Trophoblast cell (in vitro differentiated cells and primary cell): ENCODE measurements around the gene WDR46.

ENCODE experiments used
- DNase-seq, 2 donors: peaks; one replicate each; pipeline ENCODE4 v3.0.0-alpha.2; 2016
- H2AFZ ChIP-seq: 2 replicates; pipeline ENCODE4 v1.6.1; 2013; ENCODE audit warnings: low read length, moderate library complexity, mild to moderate bottlenecking; ENCODE audit not compliant: insufficient read depth, poor library complexity
- H2AK5ac ChIP-seq: 2 replicates; pipeline ENCODE4 v1.6.1; 2013; ENCODE audit warnings: mild to moderate bottlenecking, low read length
- H2BK120ac ChIP-seq: 2 replicates; pipeline ENCODE4 v1.6.1; 2013; ENCODE audit warnings: low read length, mild to moderate bottlenecking, moderate library complexity; ENCODE audit not compliant: insufficient read depth, poor library complexity
- H2BK12ac ChIP-seq: 2 replicates; pipeline ENCODE4 v1.6.1; 2013; ENCODE audit warnings: mild to moderate bottlenecking, low read length, moderate library complexity
- H2BK5ac ChIP-seq: 2 replicates; pipeline ENCODE4 v1.6.1; 2013; ENCODE audit warnings: low read length, low read depth, moderate library complexity, mild to moderate bottlenecking; ENCODE audit not compliant: poor library complexity
- H3K14ac ChIP-seq: 2 replicates; pipeline ENCODE4 v1.6.1; 2013; ENCODE audit warnings: mild to moderate bottlenecking, low read length
- H3K18ac ChIP-seq: 2 replicates; pipeline ENCODE4 v1.6.1; 2013; ENCODE audit warnings: mild to moderate bottlenecking, low read length
- H3K23ac ChIP-seq: 2 replicates; pipeline ENCODE4 v1.6.1; 2013; ENCODE audit warnings: low read length
- H3K27ac ChIP-seq: 2 replicates; pipeline ENCODE4 v1.5.1; 2013; ENCODE audit warnings: low read depth, mild to moderate bottlenecking, inconsistent platforms, low read length, moderate library complexity
- H3K27me3 ChIP-seq: 2 replicates; pipeline ENCODE4 v1.6.1; 2013; ENCODE audit warnings: inconsistent platforms, mild to moderate bottlenecking, low read length, moderate library complexity; ENCODE audit not compliant: insufficient read depth
- H3K36me3 ChIP-seq, 2 experiments: 1 replicate in 1 of 2; 2 replicates in 1 of 2; pipeline ENCODE4 v1.6.1; 2013; ENCODE audit warnings: low read length in 2 of 2, mild to moderate bottlenecking in 2 of 2, moderate library complexity in 1 of 2; ENCODE audit not compliant: insufficient read depth in 2 of 2, control insufficient read depth in 1 of 2
- H3K4ac ChIP-seq: 2 replicates; pipeline ENCODE4 v1.6.1; 2013; ENCODE audit warnings: low read depth, mild to moderate bottlenecking, low read length, moderate library complexity
- H3K4me1 ChIP-seq, 2 experiments: 1 replicate in 1 of 2; 2 replicates in 1 of 2; pipeline ENCODE4 v1.6.1; 2013; ENCODE audit warnings: low read length in 2 of 2, mild to moderate bottlenecking in 2 of 2, moderate library complexity in 1 of 2; ENCODE audit not compliant: insufficient read depth in 2 of 2, control insufficient read depth in 1 of 2
- H3K4me2 ChIP-seq: 2 replicates; pipeline ENCODE4 v1.6.1; 2013; ENCODE audit warnings: inconsistent platforms, mild to moderate bottlenecking, low read length, moderate library complexity
- H3K4me3 ChIP-seq: 2 replicates; pipeline ENCODE4 v1.5.1; 2013; ENCODE audit warnings: mild to moderate bottlenecking, low read depth, low read length, inconsistent platforms
- H3K79me1 ChIP-seq: one replicate; pipeline ENCODE4 v1.6.1; 2013; ENCODE audit warnings: low read length
- H3K79me2 ChIP-seq: 2 replicates; pipeline ENCODE4 v1.6.1; 2013; ENCODE audit warnings: low read length, mild to moderate bottlenecking; ENCODE audit not compliant: control insufficient read depth, insufficient read depth, poor library complexity
- H3K9ac ChIP-seq: 2 replicates; pipeline ENCODE4 v1.6.1; 2013; ENCODE audit warnings: mild to moderate bottlenecking, low read length
- H3K9me3 ChIP-seq: 2 replicates; pipeline ENCODE4 v1.6.1; 2013; ENCODE audit warnings: low read depth, mild to moderate bottlenecking, control low read depth, inconsistent platforms, low read length; ENCODE audit not compliant: insufficient read depth
- H4K12ac ChIP-seq: 2 replicates; pipeline ENCODE4 v1.6.1; 2013; ENCODE audit warnings: low read depth, mild to moderate bottlenecking, low read length, moderate library complexity
- H4K8ac ChIP-seq: 2 replicates; pipeline ENCODE4 v1.6.1; 2013; ENCODE audit warnings: low read depth, mild to moderate bottlenecking, low read length, moderate library complexity
- H4K91ac ChIP-seq: one replicate; pipeline ENCODE4 v1.6.1; 2013; ENCODE audit warnings: low read depth, mild to moderate bottlenecking, low read length, moderate library complexity
- WGBS: extraction: QIAGEN DNeasy Blood & Tissue Kit; methylation state at CpG from one replicate; pipeline ENCODE4 v1.1.7; 2013; ENCODE audit warnings: missing lambda C conversion rate; ENCODE audit not compliant: insufficient read length, insufficient coverage; ENCODE audit errors: extremely low coverage; 5-methylcytosine and 5-hydroxymethylcytosine counted together

The WDR46 gene

GRCh38 chr6:33292996-33293682, 4.1 kb upstream of the WDR46 start:
- Histone ChIP-seq H3K27ac (no peak overlapping the region), H2AFZ (no peak overlapping the region), H2AK5ac (no peak overlapping the region), H3K27me3 (no peaks in the 10 kb centered on the region), H3K79me1 (peaks cover 16% of the 10 kb centered on the region), H3K18ac (no peak overlapping the region), H4K8ac (no peak overlapping the region), H3K4me2 (no peak overlapping the region), H3K36me3 (peaks cover 39 to 49% of the 10 kb centered on the region in 2 experiments), H3K4me3 (no peak overlapping the region), H4K91ac (no peak overlapping the region), H2BK120ac (no peak overlapping the region), H3K23ac (no peak overlapping the region), H3K4ac (no peak overlapping the region), H3K14ac (no peak overlapping the region), H3K9me3 (peaks cover 1% of the 10 kb centered on the region), H2BK5ac (no peak overlapping the region), H2BK12ac (no peak overlapping the region), H3K4me1 (peaks cover 15 to 26% of the 10 kb centered on the region in 2 experiments), H3K9ac (no peak overlapping the region), H4K12ac (no peak overlapping the region), H3K79me2 (peaks cover 19% of the 10 kb centered on the region)
- no peak for DNase-seq
- WGBS = no CpG with 5 or more reads among the region's 16 CpGs

GRCh38 chr6:33290459-33290858, 1.4 kb upstream of the WDR46 start:
- Histone ChIP-seq H3K4me2 (peak overlapping the region; percentile 92), H3K23ac (no peak overlapping the region), H3K4me3 (no peak overlapping the region), H3K14ac (no peak overlapping the region), H3K4me1 (peaks cover 10 to 16% of the 10 kb centered on the region in 2 experiments), H3K36me3 (peaks cover 46 to 56% of the 10 kb centered on the region in 2 experiments), H4K8ac (peak overlapping the region; percentile 1), H2BK12ac (no peak overlapping the region), H3K79me2 (peaks cover 8% of the 10 kb centered on the region), H3K9me3 (peaks cover 2% of the 10 kb centered on the region), H2BK120ac (no peak overlapping the region), H3K18ac (no peak overlapping the region), H2AFZ (no peak overlapping the region), H3K9ac (peak overlapping the region; percentile 34), H3K27me3 (no peaks in the 10 kb centered on the region), H3K79me1 (peaks cover 6% of the 10 kb centered on the region), H4K91ac (no peak overlapping the region), H2BK5ac (no peak overlapping the region), H2AK5ac (no peak overlapping the region), H4K12ac (peak overlapping the region; percentile 6), H3K27ac (no peak overlapping the region), H3K4ac (peak overlapping the region; percentile 2)
- DNase-seq = no peak
- no CpG with 5 or more reads among the region's 7 CpGs for WGBS

GRCh38 chr6:33289784-33290315, 811 bp upstream of the WDR46 start:
- Histone ChIP-seq H3K9ac (peak overlapping the region; percentile 94), H2AFZ (peak overlapping the region; percentile 79)
- peak in 1 of 2 donors; percentile 30 for DNase-seq

GRCh38 chr6:33288141-33288920, 708 bp downstream of the WDR46 start:
- H2BK5ac ChIP-seq = no peak overlapping the region
- no peak overlapping the region for H4K12ac ChIP-seq
- peak overlapping the region; percentile 51 for H4K8ac ChIP-seq
- no CpG with 5 or more reads among the region's 21 CpGs for WGBS
- H2BK120ac ChIP-seq = no peak overlapping the region
- no peak for DNase-seq
- peak overlapping the region; percentile 92 for H3K4me2 ChIP-seq
- peaks cover 6% of the 10 kb centered on the region for H3K79me2 ChIP-seq
- peaks cover 6% of the 10 kb centered on the region for H3K79me1 ChIP-seq
- peak overlapping the region; percentile 38 for H3K18ac ChIP-seq
- H3K9ac ChIP-seq = peak overlapping the region; percentile 10
- H4K91ac ChIP-seq = peak overlapping the region; percentile 8
- H3K9me3 ChIP-seq = peaks cover 1% of the 10 kb centered on the region
- H3K36me3 ChIP-seq = peaks cover 36 to 50% of the 10 kb centered on the region in 2 experiments
- H3K4me1 ChIP-seq = peaks cover 10 to 13% of the 10 kb centered on the region in 2 experiments
- no peak overlapping the region for H3K23ac ChIP-seq
- H3K4ac ChIP-seq = peak overlapping the region; percentile 71
- H3K14ac ChIP-seq = peak overlapping the region; percentile 45
- H3K27me3 ChIP-seq = no peaks in the 10 kb centered on the region
- H2AK5ac ChIP-seq = no peak overlapping the region
- no peak overlapping the region for H2BK12ac ChIP-seq
- peak overlapping the region; percentile 8 for H2AFZ ChIP-seq
- H3K27ac ChIP-seq = no peak overlapping the region
- peak overlapping the region; percentile 79 for H3K4me3 ChIP-seq

More at GRCh38 chr6:33289784-33290315, 811 bp upstream of the WDR46 start:
- Histone ChIP-seq H4K12ac (peak overlapping the region; percentile 81), H3K4me3 (peak overlapping the region; percentile 89), H3K79me2 (peaks cover 6% of the 10 kb centered on the region), H4K8ac (peak overlapping the region; percentile 85), H4K91ac (peak overlapping the region; percentile 55), H2BK5ac (peak overlapping the region; percentile 70), H3K9me3 (peaks cover 2% of the 10 kb centered on the region), H3K27me3 (no peaks in the 10 kb centered on the region), H3K18ac (peak overlapping the region; percentile 57), H3K36me3 (peaks cover 42 to 55% of the 10 kb centered on the region in 2 experiments), H3K23ac (no peak overlapping the region), H2BK12ac (no peak overlapping the region), H3K14ac (peak overlapping the region; percentile 82), H3K4ac (peak overlapping the region; percentile 69), H2BK120ac (peak overlapping the region; percentile 36), H3K4me2 (peak overlapping the region; percentile 92), H3K4me1 (peaks cover 10 to 16% of the 10 kb centered on the region in 2 experiments), H2AK5ac (peak overlapping the region; percentile 49), H3K79me1 (peaks cover 6% of the 10 kb centered on the region), H3K27ac (peak overlapping the region; percentile 5)
- no CpG with 5 or more reads among the region's 14 CpGs for WGBS
